K562 (cell line): Measurements from ENCODE around the gene CYBRD1. TPM values are rescaled to one million over a fixed set of nuclear protein-coding genes. Genes with fewer than 3 reads are reported as not detected.
A peak's percentile ranks its signal among the peaks of the same experiment; 100 is the strongest.

Experiments used
- ARID2 ChIP-seq: fragments of 450-650 bp; IDR thresholded peaks from 2 replicates; pipeline ENCODE4 v1.6.1; 2017; ENCODE audit warnings: antibody characterized with exemption, mild to moderate bottlenecking
- MXI1 ChIP-seq: IDR thresholded peaks from 2 replicates; pipeline ENCODE4 v1.6.1; 2011; ENCODE audit warnings: low read depth, mild to moderate bottlenecking, improper control_type of control experiment, low read length
- SAFB ChIP-seq: fragments of 200-400 bp; formaldehyde crosslinking; IDR thresholded peaks from 2 replicates; pipeline ENCODE4 v1.6.1; 2017; ENCODE audit warnings: low read depth, low read length, borderline replicate concordance
- TCF3 ChIP-seq: sonication (generic); formaldehyde crosslinking; IDR thresholded peaks from 2 replicates; pipeline ENCODE4 v1.4.0; 2020; ENCODE audit warnings: mild to moderate bottlenecking, missing genetic modification reagents
- ZBTB40 ChIP-seq, 2 experiments: fragments of 450-650 bp in 1 of 2; sonication (generic) in 1 of 2; formaldehyde crosslinking in 1 of 2; IDR thresholded peaks; 2 replicates each; pipeline versions ENCODE4 v1.7.1 to v1.9.0; 2016 to 2022; ENCODE audit warnings: inconsistent platforms in 1 of 2, mild to moderate bottlenecking in 1 of 2, missing genetic modification reagents in 1 of 2
- ZNF639 ChIP-seq, 2 experiments: fragments of 200-800 bp in 1 of 2; sonication (Bioruptor generic) in 1 of 2; sonication (generic) in 1 of 2; formaldehyde crosslinking in 1 of 2; IDR thresholded peaks in 1 of 2; conservative IDR thresholded peaks in 1 of 2; 2 replicates each; pipeline versions ENCODE4 v1.5.0 to v1.6.1; 2016 to 2020; ENCODE audit warnings: missing compliant biosample characterization in 1 of 2, missing genetic modification characterization in 1 of 2, missing genetic modification reagents in 1 of 2
- polyA plus RNA-seq, 8 experiments: library from polyadenylated mRNA; depleted of rRNA in 4 of 8; stranded (reverse) in 5 of 8; unstranded in 3 of 8; fragments of >200 nt; fragmentation: Nextera tagmentation in 2 of 8; fragmentation: Illumina TruSeq in 1 of 8; extraction: Ambion mirVana in 2 of 8; extraction: Trizol in 1 of 8; gene quantifications; 2 replicates each; pipeline versions ENCODE4 v1.2.1 to v1.2.3, GENCODE V29; 2011 to 2014; ENCODE audit warnings: inconsistent platforms in 1 of 8, missing spikeins in 1 of 8
- total RNA-seq, 7 experiments: library from RNA; depleted of rRNA in 6 of 7; stranded (reverse); fragments of >200 nt in 6 of 7; fragmentation: Illumina TruSeq in 2 of 7; extraction: Trizol in 2 of 7; gene quantifications; 2 replicates each; pipeline versions ENCODE4 v1.2.1 to v1.2.3, GENCODE V29; 2011 to 2021; ENCODE audit warnings: low replicate concordance in 1 of 7
- TF ChIP-seq, protein P1 (sequence below): sonication (generic); formaldehyde crosslinking; IDR thresholded peaks from 2 replicates; pipeline ENCODE4 v1.8.1; 2023; ENCODE audit warnings: mild to moderate bottlenecking, missing genetic modification reagents
- TF ChIP-seq, protein P2 (sequence below): fragments of 250-450 bp; sonication (Bioruptor Pico); IDR thresholded peaks from 2 replicates; pipeline ENCODE4 v1.5.0; 2020; ENCODE audit warnings: mild to moderate bottlenecking
- TF ChIP-seq, protein P3 (sequence below): sonication (generic); formaldehyde crosslinking; IDR thresholded peaks from 2 replicates; pipeline ENCODE4 v1.8.0; 2022; ENCODE audit warnings: missing genetic modification reagents, mild to moderate bottlenecking, moderate library complexity, borderline replicate concordance

The CYBRD1 gene
- total and polyA plus RNA-seq, 9 of the 15 experiments (the other 6 are each of a cell fraction or from before 2014, with no cell fraction given): 9.6 to 22.4 (median 15.6) TPM

GRCh38 chr2:171523088-171524017, 1.1 kb downstream of the CYBRD1 start (continued):
- TF ChIP-seq TCF3 (CRISPR knock-in tag): no peak
- TF ChIP-seq, protein P1, sequence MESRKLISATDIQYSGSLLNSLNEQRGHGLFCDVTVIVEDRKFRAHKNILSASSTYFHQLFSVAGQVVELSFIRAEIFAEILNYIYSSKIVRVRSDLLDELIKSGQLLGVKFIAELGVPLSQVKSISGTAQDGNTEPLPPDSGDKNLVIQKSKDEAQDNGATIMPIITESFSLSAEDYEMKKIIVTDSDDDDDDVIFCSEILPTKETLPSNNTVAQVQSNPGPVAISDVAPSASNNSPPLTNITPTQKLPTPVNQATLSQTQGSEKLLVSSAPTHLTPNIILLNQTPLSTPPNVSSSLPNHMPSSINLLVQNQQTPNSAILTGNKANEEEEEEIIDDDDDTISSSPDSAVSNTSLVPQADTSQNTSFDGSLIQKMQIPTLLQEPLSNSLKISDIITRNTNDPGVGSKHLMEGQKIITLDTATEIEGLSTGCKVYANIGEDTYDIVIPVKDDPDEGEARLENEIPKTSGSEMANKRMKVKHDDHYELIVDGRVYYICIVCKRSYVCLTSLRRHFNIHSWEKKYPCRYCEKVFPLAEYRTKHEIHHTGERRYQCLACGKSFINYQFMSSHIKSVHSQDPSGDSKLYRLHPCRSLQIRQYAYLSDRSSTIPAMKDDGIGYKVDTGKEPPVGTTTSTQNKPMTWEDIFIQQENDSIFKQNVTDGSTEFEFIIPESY (CRISPR knock-in tag): no peak
- TF ChIP-seq, protein P2, sequence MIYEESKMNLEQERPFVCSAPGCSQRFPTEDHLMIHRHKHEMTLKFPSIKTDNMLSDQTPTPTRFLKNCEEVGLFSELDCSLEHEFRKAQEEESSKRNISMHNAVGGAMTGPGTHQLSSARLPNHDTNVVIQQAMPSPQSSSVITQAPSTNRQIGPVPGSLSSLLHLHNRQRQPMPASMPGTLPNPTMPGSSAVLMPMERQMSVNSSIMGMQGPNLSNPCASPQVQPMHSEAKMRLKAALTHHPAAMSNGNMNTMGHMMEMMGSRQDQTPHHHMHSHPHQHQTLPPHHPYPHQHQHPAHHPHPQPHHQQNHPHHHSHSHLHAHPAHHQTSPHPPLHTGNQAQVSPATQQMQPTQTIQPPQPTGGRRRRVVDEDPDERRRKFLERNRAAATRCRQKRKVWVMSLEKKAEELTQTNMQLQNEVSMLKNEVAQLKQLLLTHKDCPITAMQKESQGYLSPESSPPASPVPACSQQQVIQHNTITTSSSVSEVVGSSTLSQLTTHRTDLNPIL (CRISPR knock-in tag): no peak
- no peak for TF ChIP-seq ARID2
- peak; percentile 47; the same call in 1 of the 2 replicates for TF ChIP-seq SAFB
- no peak; a peak in 1 of 4 replicates for TF ChIP-seq ZNF639 (CRISPR knock-in tag; conservative IDR thresholded peaks at IDR 0.05 in 1 of 2, IDR thresholded peaks at IDR 0.05 in 1 of 2)
- TF ChIP-seq ZBTB40 (IDR thresholded peaks at IDR 0.05): 0 out of 2 replicates have a peak, but pooled peaks have one; percentile 7
- TF ChIP-seq ZBTB40 (CRISPR knock-in tag; IDR thresholded peaks at IDR 0.05): no peak
- TF ChIP-seq, protein P3, sequence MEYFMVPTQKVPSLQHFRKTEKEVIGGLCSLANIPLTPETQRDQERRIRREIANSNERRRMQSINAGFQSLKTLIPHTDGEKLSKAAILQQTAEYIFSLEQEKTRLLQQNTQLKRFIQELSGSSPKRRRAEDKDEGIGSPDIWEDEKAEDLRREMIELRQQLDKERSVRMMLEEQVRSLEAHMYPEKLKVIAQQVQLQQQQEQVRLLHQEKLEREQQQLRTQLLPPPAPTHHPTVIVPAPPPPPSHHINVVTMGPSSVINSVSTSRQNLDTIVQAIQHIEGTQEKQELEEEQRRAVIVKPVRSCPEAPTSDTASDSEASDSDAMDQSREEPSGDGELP: peak; percentile 48; the same call in 1 of the 2 replicates
- no peak for TF ChIP-seq MXI1
